ENCODE data around the gene ATP5MK. TPM values are rescaled to one million over a fixed set of nuclear protein-coding genes. Genes with fewer than 3 reads are reported as not detected.

The ATP5MK gene
- total RNA-seq, 2 experiments from 2014 or later = 459 to 475 TPM

Other genes starting within 250 kb of the ATP5MK start
- gene NT5C2, start 203.2 kb downstream of the ATP5MK start, total RNA-seq = 10 to 100 TPM; 40.0 to 46.3 TPM
- gene RPEL1, start 150.6 kb downstream of the ATP5MK start, total RNA-seq = under 1 TPM in 1 of 2 experiments, not detected in 1; 0.08 TPM
- gene INA, start 119.3 kb downstream of the ATP5MK start, total RNA-seq = under 1 TPM; 0.63 to 0.82 TPM
- gene PCGF6, start 45.3 kb downstream of the ATP5MK start, total RNA-seq = 10 to 100 TPM; 17.9 to 18.3 TPM
- gene TAF5, start 28.5 kb downstream of the ATP5MK start, total RNA-seq = 10 to 100 TPM; 12.0 to 12.4 TPM
- 10 to 100 TPM; 93.4 to 93.7 TPM for gene PDCD11, start 151 bp upstream of the ATP5MK start, total RNA-seq
- 10 to 100 TPM; 12.1 to 14.0 TPM for gene CALHM2, start 55.9 kb upstream of the ATP5MK start, total RNA-seq
- not detected for gene CALHM1, start 62.4 kb upstream of the ATP5MK start, total RNA-seq
- under 1 TPM in 1 of 2 experiments, not detected in 1; 0.10 TPM for gene CALHM3, start 82.8 kb upstream of the ATP5MK start, total RNA-seq
- gene NEURL1, start 97.2 kb upstream of the ATP5MK start, total RNA-seq = 1 to 10 TPM; 1.9 to 2.1 TPM

Measured in activated CD8-positive, alpha-beta memory T cell treated with anti-CD3 and anti-CD28 coated beads for 36 hours (primary cell).